ENCODE results near the gene SLC35D3.

Gene SLC35D3

DNA sequence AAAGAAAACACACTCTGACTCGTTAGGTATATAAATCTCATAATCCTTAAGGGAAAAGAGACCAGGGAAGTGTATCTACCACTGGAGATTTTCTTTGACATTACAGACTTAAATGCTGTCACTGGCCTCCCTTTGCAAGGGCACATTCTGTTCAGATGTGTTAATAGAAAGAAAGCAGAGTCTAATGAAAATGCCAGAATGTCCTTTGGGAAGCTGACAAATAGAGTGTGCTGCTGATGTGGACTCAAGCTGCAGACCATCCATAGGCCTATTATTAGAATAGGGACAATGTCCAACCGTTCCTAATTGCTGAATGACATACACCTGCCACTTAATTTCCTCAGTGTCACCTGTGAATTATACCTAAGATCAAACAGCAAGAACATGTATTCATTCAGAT lies 41.2 kb downstream of the SLC35D3 start:
- Mint-ChIP-seq H3K27ac (no peak overlapping the region), H3K36me3 (ENCODE audit: low read depth) (no peaks in the 10 kb centered on the region), H3K4me1 (peaks cover 38% of the 10 kb centered on the region), H3K4me3 (no peak overlapping the region), H3K27me3 (ENCODE audit: low read depth, poor library complexity) (peaks cover 10% of the 10 kb centered on the region), H3K9me3 (no peaks in the 10 kb centered on the region)
- TF ChIP-seq, protein P1, sequence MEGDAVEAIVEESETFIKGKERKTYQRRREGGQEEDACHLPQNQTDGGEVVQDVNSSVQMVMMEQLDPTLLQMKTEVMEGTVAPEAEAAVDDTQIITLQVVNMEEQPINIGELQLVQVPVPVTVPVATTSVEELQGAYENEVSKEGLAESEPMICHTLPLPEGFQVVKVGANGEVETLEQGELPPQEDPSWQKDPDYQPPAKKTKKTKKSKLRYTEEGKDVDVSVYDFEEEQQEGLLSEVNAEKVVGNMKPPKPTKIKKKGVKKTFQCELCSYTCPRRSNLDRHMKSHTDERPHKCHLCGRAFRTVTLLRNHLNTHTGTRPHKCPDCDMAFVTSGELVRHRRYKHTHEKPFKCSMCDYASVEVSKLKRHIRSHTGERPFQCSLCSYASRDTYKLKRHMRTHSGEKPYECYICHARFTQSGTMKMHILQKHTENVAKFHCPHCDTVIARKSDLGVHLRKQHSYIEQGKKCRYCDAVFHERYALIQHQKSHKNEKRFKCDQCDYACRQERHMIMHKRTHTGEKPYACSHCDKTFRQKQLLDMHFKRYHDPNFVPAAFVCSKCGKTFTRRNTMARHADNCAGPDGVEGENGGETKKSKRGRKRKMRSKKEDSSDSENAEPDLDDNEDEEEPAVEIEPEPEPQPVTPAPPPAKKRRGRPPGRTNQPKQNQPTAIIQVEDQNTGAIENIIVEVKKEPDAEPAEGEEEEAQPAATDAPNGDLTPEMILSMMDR (IDR thresholded peaks at IDR 0.05) = no peak
- no peak for DNase-seq

DNA sequence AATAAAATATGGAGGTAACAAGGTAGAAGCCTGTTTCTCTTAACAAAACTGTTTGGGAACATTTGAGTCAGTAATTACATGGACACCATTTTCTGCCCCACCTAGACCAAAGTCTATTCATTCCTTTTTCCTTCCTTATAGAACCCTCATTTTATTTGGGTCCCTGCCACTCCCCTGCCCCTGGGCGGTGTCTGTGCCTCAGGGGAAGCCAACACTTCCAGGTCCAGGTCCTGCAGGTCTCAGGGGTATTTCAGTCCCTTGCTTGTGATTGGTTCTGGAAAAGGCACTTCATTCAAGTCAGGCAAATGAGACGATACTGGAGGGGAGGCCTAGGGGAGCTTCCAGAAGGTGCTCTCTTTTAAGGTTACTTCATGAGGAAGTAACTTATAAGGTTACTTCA lies 42.3 kb downstream of the SLC35D3 start:
- no peak for DNase-seq
- H3K27me3 Mint-ChIP-seq (ENCODE audit: low read depth, poor library complexity) = peaks cover 10% of the 10 kb centered on the region
- peaks cover 31% of the 10 kb centered on the region for H3K4me1 Mint-ChIP-seq
- TF ChIP-seq, protein P1 (IDR thresholded peaks at IDR 0.05) = no peak
- no peaks in the 10 kb centered on the region for H3K9me3 Mint-ChIP-seq
- H3K4me3 Mint-ChIP-seq = no peak overlapping the region
- H3K36me3 Mint-ChIP-seq (ENCODE audit: low read depth) = no peaks in the 10 kb centered on the region
- no peak overlapping the region for H3K27ac Mint-ChIP-seq

DNA sequence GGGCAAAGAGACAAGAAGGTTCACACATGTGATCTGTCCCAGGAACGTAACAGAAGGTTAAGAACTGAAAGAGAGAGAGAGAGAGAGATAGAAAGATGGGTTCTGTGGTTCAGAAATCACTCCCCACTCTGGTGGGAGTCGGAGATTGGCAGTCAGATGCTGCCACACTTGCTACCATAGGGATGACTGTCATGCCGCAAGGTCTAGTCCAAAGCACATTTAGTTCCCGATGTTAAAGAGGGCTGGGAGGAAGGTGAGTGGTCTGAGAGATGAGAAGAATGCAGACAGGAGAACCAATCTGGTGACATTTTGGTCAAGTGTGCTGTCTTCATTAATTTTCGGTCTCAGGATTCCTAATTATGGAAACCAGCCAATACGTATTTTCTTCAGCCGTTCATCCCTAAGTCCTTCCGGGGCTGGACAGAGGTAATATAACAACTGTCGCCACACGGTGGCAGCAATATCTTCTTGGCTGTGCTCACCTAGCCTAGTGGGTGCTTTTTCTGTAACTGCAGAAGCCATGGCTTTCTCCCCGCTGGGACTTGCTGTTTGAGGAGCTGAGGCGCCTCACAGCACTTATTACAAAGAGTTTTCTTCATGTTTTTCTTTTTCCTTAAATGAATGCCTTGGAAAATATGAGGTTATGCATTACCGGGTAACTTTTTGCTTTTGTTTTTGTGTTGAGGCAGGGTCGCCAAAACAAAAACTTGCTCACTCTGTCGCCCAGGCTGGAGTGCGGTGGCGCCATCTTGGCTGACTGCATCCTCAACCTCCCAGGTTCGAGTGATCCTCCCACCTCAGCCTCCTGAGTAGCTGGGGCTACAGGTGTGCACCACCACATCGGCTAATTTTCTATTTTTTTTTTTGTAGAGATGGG lies 46.0 kb downstream of the SLC35D3 start:
- Mint-ChIP-seq H3K27me3 (ENCODE audit: low read depth, poor library complexity) (peaks cover 14% of the 10 kb centered on the region), H3K4me3 (no peak overlapping the region), H3K27ac (no peak overlapping the region), H3K36me3 (ENCODE audit: low read depth) (no peaks in the 10 kb centered on the region), H3K4me1 (peaks cover 7% of the 10 kb centered on the region), H3K9me3 (no peaks in the 10 kb centered on the region)
- TF ChIP-seq, protein P1 (IDR thresholded peaks at IDR 0.05) = peak; percentile 67
- peak; percentile 70 for DNase-seq

DNA sequence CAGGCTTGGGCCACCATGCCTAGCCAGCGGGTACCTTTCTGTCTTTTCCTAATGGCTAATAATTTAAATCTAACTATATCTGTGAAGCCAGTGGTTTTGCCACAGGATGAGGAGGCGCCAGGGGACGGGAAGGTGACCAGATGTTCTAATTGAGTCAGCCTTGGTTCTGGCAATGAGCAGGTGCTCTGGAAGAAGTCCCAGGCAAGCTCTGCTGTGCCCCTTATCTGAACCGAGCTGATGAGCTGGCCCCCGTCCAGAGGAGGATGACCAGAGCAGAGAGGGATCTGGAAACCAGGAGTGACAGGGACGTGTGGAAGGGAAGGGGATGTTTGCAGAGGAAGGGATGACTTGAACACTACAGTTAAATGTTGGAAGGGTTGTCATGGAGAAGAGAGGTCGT lies 46.7 kb downstream of the SLC35D3 start:
- H3K27me3 Mint-ChIP-seq (ENCODE audit: low read depth, poor library complexity) = peaks cover 14% of the 10 kb centered on the region
- no peaks in the 10 kb centered on the region for H3K9me3 Mint-ChIP-seq
- H3K4me3 Mint-ChIP-seq = no peak overlapping the region
- H3K27ac Mint-ChIP-seq = peak overlapping the region; percentile 8
- peaks cover 4% of the 10 kb centered on the region for H3K4me1 Mint-ChIP-seq
- TF ChIP-seq, protein P1 (IDR thresholded peaks at IDR 0.05) = no peak
- no peak for DNase-seq
- H3K36me3 Mint-ChIP-seq (ENCODE audit: low read depth) = no peaks in the 10 kb centered on the region

DNA sequence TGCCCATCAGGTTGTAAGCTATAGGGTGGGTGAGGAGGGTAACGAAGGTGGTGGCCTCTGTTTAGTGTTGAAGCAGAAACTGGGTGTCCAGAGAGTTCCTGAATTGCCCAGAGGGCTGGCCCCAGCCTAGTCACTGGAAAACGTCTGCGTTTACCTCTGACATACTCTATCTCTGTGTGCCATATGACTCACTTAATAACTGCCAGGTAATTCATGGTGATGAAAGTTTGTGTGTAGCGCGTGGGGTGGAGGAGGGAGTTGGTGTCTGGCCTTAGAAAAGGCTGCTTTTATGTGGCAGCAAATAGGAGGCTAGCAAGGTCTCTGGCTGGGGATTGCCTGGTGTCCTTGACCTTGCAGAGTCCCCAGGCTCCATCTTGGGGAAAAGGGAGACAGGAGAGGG lies 47.3 kb downstream of the SLC35D3 start:
- Mint-ChIP-seq H3K4me3 (no peak overlapping the region), H3K36me3 (ENCODE audit: low read depth) (no peaks in the 10 kb centered on the region), H3K27ac (no peak overlapping the region), H3K4me1 (no peaks in the 10 kb centered on the region), H3K9me3 (no peaks in the 10 kb centered on the region), H3K27me3 (ENCODE audit: low read depth, poor library complexity) (peaks cover 14% of the 10 kb centered on the region)
- no peak for DNase-seq
- TF ChIP-seq, protein P1 (IDR thresholded peaks at IDR 0.05) = no peak

DNA sequence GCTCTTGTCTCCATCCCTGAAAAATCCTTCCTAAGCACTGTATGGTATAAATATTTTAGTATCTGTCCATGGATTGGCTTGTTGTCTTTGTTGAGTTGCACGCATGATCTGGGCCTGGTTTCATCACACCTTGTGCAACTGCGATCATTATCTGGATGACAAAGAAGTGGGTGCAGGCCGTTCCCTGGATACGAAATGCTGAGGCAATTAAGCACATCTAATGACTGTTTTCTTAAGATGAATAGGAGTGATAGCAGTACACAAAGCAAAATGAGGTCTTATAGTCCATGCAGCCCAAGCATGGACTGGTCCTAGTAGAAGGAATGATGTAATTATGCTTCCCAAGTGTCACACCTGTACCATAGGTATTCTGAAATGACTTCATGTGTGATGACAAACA lies 47.8 kb downstream of the SLC35D3 start:
- TF ChIP-seq, protein P1 (IDR thresholded peaks at IDR 0.05) = no peak
- Mint-ChIP-seq H3K4me3 (no peak overlapping the region), H3K27ac (no peak overlapping the region), H3K9me3 (no peaks in the 10 kb centered on the region), H3K27me3 (ENCODE audit: low read depth, poor library complexity) (peaks cover 14% of the 10 kb centered on the region), H3K36me3 (ENCODE audit: low read depth) (no peaks in the 10 kb centered on the region), H3K4me1 (no peaks in the 10 kb centered on the region)
- no peak for DNase-seq

Measured in nephron progenitor cell (in vitro differentiated cells).